ENCODE measurements around the gene CEND1.

CEND1 gene

DNA sequence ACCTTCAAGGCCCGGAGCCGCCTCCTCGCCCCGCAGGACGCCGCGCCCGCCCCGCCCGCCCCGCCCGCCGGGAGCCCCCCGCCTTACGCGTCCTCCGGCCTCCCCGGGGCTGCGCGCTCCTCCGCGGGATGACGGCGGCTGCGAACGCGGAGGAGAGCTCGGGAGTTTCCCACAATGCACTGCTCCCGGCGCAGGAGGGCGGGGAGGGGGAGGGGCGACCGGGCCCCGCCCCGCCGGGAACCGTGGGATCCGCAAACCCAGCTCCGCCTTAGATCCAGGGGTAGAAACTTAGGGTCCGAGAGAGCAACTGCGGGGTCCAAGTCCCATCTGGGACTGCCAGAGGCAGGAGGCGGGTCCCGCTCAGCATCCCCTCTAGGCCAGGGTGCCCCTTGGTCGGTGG, at the start of gene CEND1:
TSS of gene CEND1 (minus strand) at position 148 of the 400 bp plus-strand sequence. CDS start 1,514 bp downstream, outside the sequence.
- DNase-seq = no peak

DNA sequence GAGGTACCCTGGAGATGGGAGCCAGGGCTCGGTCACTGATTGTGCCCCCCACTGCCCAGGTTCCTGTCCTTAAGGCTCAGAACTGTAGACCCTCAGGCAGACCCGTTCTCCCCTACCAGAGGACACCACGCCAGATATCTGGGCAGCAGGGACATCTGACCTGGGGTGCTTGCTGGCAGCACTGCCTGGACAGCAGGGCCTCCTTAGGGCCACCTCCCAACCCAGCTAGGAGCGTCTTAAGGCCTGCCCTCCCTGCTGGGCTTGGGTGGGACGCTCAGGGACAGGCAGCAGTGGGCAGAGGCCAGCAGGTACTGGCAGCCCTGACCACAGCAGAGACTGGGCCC, 49.4 kb upstream of the CEND1 start:
- DNase-seq = no peak

DNA sequence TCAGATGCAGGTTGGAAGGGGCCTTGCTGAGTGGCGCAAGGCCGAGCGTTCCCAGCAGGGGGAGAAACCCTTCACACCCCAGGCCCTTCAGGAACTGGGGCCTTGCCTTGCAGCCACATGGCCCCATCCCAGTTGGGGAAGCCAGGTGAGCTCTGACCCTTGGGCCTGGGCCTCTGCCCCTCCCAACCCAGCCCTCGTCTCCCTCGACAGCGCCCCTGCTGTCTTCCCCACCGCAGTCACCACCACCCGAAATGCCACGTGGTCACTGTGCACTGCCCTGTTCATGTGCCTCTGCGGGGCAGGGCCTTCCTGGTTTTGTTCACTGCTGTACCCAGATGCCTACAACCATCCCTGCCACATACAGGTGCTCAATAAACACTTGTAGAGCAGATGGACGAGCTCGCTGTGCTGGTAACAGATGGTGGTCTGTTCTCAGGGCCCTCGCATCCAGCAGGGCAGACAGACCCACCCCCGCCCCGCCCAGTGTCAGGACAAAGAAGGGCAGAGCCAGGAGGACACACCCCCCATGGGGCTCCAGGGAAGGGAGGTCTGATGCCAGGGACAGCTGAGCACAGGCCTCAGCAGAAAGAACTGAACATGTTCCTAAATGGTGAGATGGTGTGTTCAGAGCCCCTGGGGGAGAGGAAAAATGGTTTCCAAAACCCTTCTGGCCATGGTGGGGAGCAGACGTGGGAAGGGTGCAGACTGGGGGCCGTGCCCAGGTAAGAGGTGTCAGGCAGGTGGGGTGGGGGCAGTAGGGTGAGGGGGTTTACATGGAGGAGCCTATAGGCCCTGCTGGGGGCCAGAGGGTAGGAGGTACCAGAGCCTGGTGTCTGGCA, 48.8 kb upstream of the CEND1 start:
- no peak for DNase-seq

DNA sequence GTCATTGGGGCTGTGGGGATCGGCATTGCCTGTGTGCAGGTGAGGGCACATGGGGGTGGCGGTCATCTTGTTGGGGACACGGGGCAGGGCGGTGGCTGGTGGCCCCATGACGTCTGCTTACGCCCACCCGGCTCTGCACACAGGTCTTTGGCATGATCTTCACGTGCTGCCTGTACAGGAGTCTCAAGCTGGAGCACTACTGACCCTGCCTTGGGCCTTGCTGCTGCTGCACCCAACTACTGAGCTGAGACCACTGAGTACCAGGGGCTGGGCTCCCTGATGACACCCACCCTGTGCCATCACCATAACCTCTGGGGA, 48.1 kb upstream of the CEND1 start:
- DNase-seq = no peak

- no peak for DNase-seq
Observed at GRCh38 chr11:837189-837989, 47.5 kb upstream of the CEND1 start.

DNA sequence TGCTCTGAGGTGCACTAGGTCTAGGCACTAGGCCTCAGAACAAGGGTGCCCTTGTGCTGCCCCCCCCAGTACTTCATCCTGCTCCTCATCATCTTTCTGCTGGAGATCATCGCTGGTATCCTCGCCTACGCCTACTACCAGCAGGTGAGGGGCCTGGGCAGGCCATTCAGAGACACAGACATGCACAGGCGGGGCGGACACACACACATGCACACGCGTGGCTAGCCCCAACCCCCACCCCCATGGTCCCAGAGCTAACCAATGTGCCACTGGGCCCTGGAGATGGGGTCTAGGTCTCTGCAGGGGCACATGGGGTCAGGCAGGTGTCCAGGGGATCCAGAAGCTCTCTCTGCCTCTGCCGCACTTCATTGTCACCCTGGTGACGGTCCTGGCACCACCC, 46.8 kb upstream of the CEND1 start:
- no peak for DNase-seq

GRCh38 chr11:836274-836673, 46.4 kb upstream of the CEND1 start:
- DNase-seq = no peak

DNA sequence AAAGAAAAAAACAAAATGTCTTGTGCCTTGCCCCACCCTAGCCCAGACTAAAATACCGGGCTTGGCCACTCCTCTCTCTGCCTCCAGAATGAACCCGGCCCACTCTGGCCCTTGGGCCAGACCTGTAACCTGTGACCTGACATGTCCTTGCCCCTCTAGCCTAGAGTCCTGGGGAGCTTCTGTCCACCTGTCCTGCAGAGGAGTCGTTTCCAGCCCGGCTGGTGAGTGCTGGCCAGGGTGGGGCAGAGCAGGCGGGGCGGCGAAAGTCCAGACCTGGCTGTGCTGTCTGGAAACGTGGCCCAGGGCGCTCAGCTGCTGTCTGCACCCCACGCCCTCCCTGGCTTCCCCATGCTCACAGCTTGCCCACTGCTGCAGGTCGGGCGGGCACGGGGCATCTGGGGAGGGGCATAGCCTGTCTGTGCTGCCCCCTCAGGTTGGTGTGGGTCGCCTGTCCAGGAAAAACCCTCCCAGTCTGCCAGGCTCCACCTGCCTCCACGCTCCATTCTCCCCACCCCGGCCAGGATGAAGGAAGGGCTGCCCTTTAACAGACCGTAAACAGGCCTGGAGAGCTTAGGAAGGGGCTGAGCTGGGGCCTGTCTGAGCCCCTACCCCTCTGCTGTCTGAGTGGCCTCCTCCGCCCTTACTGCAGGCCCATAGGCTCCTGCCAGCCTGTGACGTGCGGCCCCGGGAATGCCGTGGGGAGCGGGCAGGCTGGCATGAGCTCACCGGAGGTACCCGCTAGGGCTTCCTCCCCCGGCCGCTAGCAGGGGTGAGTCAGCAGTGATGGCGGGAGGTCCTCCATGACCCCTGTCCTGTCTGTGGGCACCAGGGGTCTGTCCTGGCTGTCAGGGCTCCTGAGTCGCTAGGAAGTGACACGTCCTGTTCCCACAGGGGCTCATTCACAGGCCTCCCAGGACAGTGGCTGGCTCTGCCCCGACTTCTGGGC, 44.8 kb upstream of the CEND1 start:
- no peak for DNase-seq

DNA sequence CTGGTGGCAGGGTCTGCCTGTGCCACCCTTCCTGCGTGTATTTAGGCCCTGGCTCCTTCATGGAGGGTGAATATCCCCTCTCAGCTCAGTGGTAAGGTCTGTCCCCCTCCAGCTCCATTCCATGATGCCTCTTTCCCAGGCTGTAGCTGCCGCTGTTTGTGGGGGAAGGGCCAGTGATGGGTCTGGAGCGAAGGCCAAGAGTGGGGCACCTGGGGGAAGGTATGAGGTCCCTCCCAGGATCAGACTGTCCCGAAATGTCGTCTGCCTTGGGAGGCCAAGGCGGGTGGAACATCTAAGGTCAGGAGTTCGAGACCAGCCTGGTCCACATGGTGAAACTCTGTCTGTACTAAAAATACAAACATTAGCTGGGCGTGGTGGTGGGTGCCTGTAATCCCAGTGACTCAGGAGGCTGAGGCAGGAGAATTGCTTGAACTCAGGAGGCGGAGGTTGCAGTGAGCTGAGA, 44.0 kb upstream of the CEND1 start:
- no peak for DNase-seq

DNA sequence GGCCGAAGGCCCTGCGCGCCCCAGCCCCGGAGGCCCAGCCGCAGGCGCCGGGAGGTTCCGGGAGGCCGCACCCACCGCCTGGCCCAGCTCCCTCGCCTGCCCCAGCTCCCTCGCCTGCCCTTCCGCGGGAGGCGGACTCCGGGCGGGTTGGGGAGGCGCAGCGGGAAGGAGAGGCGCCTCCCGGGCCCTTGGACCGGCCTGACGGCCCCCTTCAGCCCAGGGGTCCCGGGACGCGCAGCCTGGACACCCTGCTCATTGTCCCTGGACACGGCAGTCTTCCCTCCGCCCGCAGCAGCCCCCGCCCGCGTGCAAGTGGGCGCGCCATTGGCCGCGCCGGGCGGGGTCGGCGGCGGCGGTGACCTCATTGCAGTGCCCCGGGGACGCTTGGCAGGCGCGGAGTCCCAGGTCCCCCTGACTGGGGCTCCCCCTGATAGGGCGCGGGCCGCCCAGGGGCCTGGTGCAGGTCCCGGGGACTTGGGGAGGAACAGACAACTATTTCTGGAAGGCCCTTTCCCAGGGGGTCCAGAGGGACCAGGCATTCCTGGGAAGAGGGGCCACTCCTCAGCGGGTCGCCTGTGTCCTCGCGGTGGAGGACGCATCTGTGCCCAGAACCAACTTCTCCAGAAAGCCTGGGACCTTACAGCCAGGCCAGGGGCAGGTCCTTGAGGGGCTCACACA, 43.4 kb upstream of the CEND1 start:
- no peak for DNase-seq

DNA sequence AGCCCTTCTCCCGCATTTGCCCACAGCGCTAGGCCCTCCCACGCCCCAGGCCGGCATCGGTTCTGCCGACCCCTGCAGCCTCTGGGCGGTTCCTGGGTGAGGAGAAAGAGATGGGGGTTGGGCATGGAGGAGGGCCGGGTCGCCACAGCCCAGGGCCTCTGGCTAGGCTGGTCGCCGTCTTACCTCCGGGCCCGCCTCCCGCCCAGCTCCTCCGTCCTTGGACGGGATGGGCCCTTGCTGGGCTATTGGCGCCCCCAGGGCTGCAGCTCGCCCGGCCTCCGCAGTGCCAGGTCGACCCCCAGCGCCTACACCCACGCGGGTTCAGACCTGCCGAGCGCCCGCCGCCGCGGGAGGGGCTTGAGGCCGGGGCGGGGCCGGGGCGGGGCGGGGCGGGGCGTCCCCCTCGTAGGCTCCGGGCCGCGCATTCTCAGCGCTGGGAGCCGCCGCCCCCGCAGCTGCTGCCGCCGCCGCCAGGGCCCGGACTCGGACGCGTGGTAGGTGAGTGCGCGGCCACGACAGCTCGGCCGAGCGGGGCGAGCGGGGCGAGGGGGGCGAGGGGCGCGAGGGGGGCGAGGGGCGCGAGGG, 42.7 kb upstream of the CEND1 start, which contains the start of gene CD151:
TSS of gene CD151 (plus strand) at position 424 of the 585 bp plus-strand sequence. CDS start 3,118 bp downstream, outside the sequence.
- peak; percentile 58 for DNase-seq

- DNase-seq = no peak
Observed at GRCh38 chr11:831961-832528, 42.2 kb upstream of the CEND1 start.

- DNase-seq = no peak
Observed at GRCh38 chr11:831118-831864, 41.4 kb upstream of the CEND1 start.

DNA sequence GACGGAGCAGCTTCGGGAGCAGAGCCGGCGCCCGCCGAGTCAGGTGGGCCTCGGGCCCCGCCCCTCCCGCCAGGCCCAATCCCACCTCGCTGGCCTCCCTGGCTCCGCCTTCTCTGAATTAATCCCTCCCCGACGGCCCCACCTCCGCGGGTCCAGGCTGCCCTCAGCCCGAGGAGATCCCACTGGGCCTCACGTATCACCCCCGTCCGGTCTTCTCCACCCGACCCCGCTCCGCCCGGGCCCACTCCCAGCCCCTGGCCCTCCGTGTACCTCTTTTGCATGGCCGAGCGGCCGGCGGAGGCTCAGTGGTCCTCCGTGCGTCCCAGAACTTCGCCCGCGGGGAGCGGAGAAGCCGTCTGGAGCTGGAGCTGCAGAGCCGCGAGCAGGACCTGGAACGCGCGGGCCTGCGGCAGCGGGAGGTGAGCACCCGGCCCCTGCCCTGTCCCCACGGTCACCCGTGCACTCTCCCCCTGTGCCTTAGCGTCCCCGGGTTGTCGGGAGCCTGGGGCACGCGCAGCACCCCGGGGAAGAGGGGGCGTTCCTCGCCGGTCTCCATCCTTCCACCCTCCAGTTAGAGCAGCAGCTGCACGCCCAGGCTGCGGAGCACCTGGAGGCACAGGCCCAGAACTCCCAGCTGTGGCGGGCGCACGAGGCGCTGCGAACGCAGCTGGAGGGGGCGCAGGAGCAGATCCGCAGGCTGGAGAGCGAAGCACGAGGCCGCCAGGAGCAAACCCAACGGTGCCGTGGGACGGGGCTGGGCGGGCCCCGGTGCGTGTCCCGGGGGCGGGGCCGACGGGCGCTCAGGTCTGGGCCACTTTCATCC, 40.6 kb upstream of the CEND1 start:
- DNase-seq = no peak

DNA sequence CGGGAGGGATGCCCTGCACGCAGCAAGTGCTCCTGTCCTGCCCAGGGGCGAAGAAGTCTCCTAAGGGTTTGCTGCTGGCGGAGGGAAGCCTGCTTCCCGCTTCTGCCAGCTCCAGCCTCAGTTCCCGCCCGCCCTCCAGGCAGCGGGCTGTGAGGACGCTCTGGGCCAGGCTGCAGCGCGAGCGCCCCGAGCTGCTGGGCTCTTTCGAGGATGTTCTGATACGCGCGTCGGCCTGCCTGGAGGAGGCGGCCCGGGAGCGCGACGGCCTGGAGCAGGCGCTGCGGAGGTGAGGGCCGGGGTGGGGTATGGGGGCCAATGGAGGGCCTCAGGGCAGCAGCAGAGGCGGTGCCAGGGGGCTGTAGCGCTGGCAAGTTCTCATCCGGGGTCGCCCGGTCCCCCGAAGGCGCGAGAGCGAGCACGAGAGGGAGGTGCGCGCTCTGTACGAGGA, 40.0 kb upstream of the CEND1 start:
- DNase-seq = no peak

DNA sequence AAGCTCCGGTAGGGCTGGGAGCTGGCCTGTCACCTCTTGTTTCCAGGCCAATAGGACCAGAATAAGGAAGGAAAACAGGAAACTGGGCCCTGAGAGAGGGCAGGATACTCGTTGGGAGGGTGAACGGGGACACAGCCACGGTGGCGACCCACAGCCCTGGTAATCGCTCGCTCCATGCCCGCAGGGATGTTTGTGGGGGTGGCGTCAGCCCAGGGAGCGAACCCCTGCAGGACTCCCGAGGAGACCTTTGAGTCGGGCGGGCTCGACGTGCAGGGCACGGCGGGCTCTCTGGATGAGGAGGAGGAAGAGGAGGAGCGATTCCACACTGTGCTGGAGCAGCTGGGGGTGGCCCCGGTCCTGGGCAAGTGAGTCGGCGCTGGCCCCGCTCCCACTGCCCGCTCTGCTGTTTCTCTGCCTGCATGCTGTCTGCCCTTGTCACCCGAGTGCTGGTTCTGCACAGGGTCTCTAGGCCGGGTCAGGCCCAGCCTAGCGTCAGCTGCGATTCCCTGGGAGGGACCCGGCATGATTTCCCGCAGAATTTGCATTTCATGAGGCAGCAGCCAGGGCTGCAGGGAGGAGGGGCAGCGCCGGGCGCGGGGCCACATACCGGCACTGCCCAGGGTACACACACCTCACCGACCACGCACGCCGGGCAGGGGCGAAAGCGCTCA, 39.4 kb upstream of the CEND1 start:
- DNase-seq = no peak

GRCh38 chr11:828506-829175, 38.8 kb upstream of the CEND1 start:
- DNase-seq = no peak

DNA sequence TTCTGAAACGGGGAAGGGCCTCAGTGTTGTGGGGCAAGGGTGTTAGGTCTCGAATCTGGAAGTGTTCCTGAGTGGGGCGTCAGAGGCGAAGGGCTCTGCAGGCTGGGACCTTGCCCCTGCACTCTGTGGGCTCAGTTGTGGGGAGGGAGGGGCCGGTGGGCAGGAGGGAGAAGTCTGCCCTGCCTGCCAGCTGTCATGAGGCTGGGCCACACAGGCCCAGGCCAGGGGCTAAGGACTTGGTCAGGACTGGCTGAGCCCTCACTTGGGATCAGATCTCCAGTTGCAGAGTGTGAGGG, 38.0 kb upstream of the CEND1 start, which contains the start of gene CRACR2B:
TSS of gene CRACR2B (plus strand) at position 23 of the 296 bp plus-strand sequence. CDS start 689 bp downstream, outside the sequence.
- DNase-seq = no peak
